Nephron (organoid): ENCODE results near the gene CSNK2A1.

Source experiments
- H3K27ac Mint-ChIP-seq, 3 experiments: 2 replicates each; pipeline ENCODE4 v1.8.0; 2020; ENCODE audit warnings: mixed read lengths in 3 of 3, mild to moderate bottlenecking in 2 of 3, moderate library complexity in 1 of 3
- H3K27me3 Mint-ChIP-seq: 2 replicates; pipeline ENCODE4 v1.8.0; 2021; ENCODE audit warnings: low read depth, mild to moderate bottlenecking, moderate library complexity, mixed read lengths
- H3K36me3 Mint-ChIP-seq: 2 replicates; pipeline ENCODE4 v1.8.0; 2020; ENCODE audit warnings: low read depth, mixed read lengths
- H3K4me1 Mint-ChIP-seq: 2 replicates; pipeline ENCODE4 v1.8.0; 2020; ENCODE audit warnings: mixed read lengths
- H3K4me3 Mint-ChIP-seq, 3 experiments: 2 replicates each; pipeline ENCODE4 v1.8.0; 2020; ENCODE audit warnings: mild to moderate bottlenecking in 3 of 3, mixed read lengths in 3 of 3, moderate library complexity in 2 of 3
- H3K9me3 Mint-ChIP-seq: 2 replicates; pipeline ENCODE4 v1.8.0; 2020; ENCODE audit warnings: mixed read lengths
- CTCF ChIP-seq, 3 experiments: fragments of 200-600 bp; sonication (generic); IDR thresholded peaks; one replicate each; pipeline ENCODE4 v1.5.0; 2021; ENCODE audit warnings: antibody characterized with exemption in 3 of 3; ENCODE audit not compliant: unreplicated experiment in 3 of 3

Gene CSNK2A1

GRCh38 chr20:472137-472846, 71.3 kb downstream of the CSNK2A1 start:
- Mint-ChIP-seq H3K4me1 (peaks cover 13% of the 10 kb centered on the region), H3K4me3 (no peak overlapping the region), H3K27ac (no peak overlapping the region), H3K36me3 (peaks cover 43% of the 10 kb centered on the region), H3K9me3 (peaks cover 51% of the 10 kb centered on the region), H3K27me3 (peaks cover 4% of the 10 kb centered on the region)
- TF ChIP-seq CTCF (IDR thresholded peaks at IDR 0.05; ENCODE audit: unreplicated experiment in 3 of 3): no peak

- peaks cover 36% of the 10 kb centered on the region for H3K36me3 Mint-ChIP-seq
- no peak overlapping the region for H3K4me3 Mint-ChIP-seq
- H3K9me3 Mint-ChIP-seq: peaks cover 52% of the 10 kb centered on the region
- H3K4me1 Mint-ChIP-seq: peaks cover 6% of the 10 kb centered on the region
- H3K27me3 Mint-ChIP-seq: peaks cover 10% of the 10 kb centered on the region
- H3K27ac Mint-ChIP-seq: no peak overlapping the region
- no peak for TF ChIP-seq CTCF (IDR thresholded peaks at IDR 0.05; ENCODE audit: unreplicated experiment in 3 of 3)
Measured at GRCh38 chr20:469746-470490, 73.7 kb downstream of the CSNK2A1 start.

GRCh38 chr20:467755-468154, 75.8 kb downstream of the CSNK2A1 start:
- peaks cover 15% of the 10 kb centered on the region for H3K36me3 Mint-ChIP-seq
- peaks cover 44% of the 10 kb centered on the region for H3K9me3 Mint-ChIP-seq
- H3K4me3 Mint-ChIP-seq: no peak overlapping the region

GRCh38 chr20:462199-462991, 81.2 kb downstream of the CSNK2A1 start, which contains the start of gene TBC1D20:
TSS of gene TBC1D20 (minus strand) at chr20:462533. CDS start at chr20:462405, 128 bp downstream.
- H3K27ac Mint-ChIP-seq: peak within 1 kb of the TSS; percentile 84 to 98 (median 92)
- TF ChIP-seq CTCF (IDR thresholded peaks at IDR 0.05; ENCODE audit: unreplicated experiment in 3 of 3): no peak
- H3K9me3 Mint-ChIP-seq: peaks cover 2% of the 10 kb centered on the region
- peaks cover 2% of the 10 kb centered on the region for H3K36me3 Mint-ChIP-seq
- peak within 1 kb of the TSS; percentile 90 to 99 (median 98) for H3K4me3 Mint-ChIP-seq
- peaks cover 7% of the 10 kb centered on the region for H3K27me3 Mint-ChIP-seq
- peaks cover 35% of the 10 kb centered on the region for H3K4me1 Mint-ChIP-seq

More at GRCh38 chr20:467755-468154, 75.8 kb downstream of the CSNK2A1 start:
- Mint-ChIP-seq H3K4me1 (peaks cover 5% of the 10 kb centered on the region), H3K27me3 (peaks cover 10% of the 10 kb centered on the region), H3K27ac (no peak overlapping the region)
- TF ChIP-seq CTCF (IDR thresholded peaks at IDR 0.05; ENCODE audit: unreplicated experiment in 3 of 3): no peak

GRCh38 chr20:461254-462198, 82.1 kb downstream of the CSNK2A1 start:
- Mint-ChIP-seq H3K9me3 (no peaks in the 10 kb centered on the region), H3K4me1 (peaks cover 36% of the 10 kb centered on the region), H3K4me3 (peak overlapping the region; percentile 90 to 99 (median 98)), H3K27ac (peak overlapping the region; percentile 84 to 98 (median 92)), H3K36me3 (peaks cover 4% of the 10 kb centered on the region), H3K27me3 (no peaks in the 10 kb centered on the region)
- no peak for TF ChIP-seq CTCF (IDR thresholded peaks at IDR 0.05; ENCODE audit: unreplicated experiment in 3 of 3)
